SIG-M5 (cell line): ENCODE results near the gene C1QTNF9B.
"Not testable (repeated sequence)": the region's sequence is repeated elsewhere in the genome, so short reads cannot be mapped to it uniquely, and the experiment has no call there.

Source experiments
- DNase-seq: peaks from one replicate; lab custom pipeline; 2025; lab: John Stamatoyannopoulos, UW

Gene C1QTNF9B

GRCh38 chr13:23894746-23895145 lies 2.6 kb downstream of the C1QTNF9B start:
- not testable (repeated sequence) for DNase-seq

GRCh38 chr13:23893791-23894190 lies 3.5 kb downstream of the C1QTNF9B start:
- DNase-seq = not testable (repeated sequence)

- DNase-seq = no peak
Observed at GRCh38 chr13:23889615-23890607, 7.4 kb downstream of the C1QTNF9B start.

- peak; percentile 70 for DNase-seq
Observed at GRCh38 chr13:23888658-23889614, 8.4 kb downstream of the C1QTNF9B start, which contains the start of gene MIPEP. Gene MIPEP, minus strand, starts transcription at chr13:23889400. Its CDS starts 80 bp downstream, at chr13:23889320.

- not testable (repeated sequence) for DNase-seq
Observed at GRCh38 chr13:23884361-23884760, 12.9 kb downstream of the C1QTNF9B start.

- DNase-seq = no peak
Observed at GRCh38 chr13:23883255-23883654, 14.0 kb downstream of the C1QTNF9B start.

- DNase-seq = not testable (repeated sequence)
Observed at GRCh38 chr13:23881402-23881800, 15.9 kb downstream of the C1QTNF9B start.

GRCh38 chr13:23880493-23881401 lies 16.6 kb downstream of the C1QTNF9B start:
- DNase-seq = not testable (repeated sequence)

- DNase-seq = no peak
Observed at GRCh38 chr13:23877286-23877685, 20.0 kb downstream of the C1QTNF9B start.

GRCh38 chr13:23876265-23876664 lies 21.0 kb downstream of the C1QTNF9B start:
- DNase-seq = no peak

- no peak for DNase-seq
Observed at GRCh38 chr13:23871616-23872220, 25.6 kb downstream of the C1QTNF9B start.

- DNase-seq = no peak
Observed at GRCh38 chr13:23870356-23871140, 26.8 kb downstream of the C1QTNF9B start.

- DNase-seq = no peak
Observed at GRCh38 chr13:23868521-23868920, 28.8 kb downstream of the C1QTNF9B start.

GRCh38 chr13:23867027-23867491 lies 30.2 kb downstream of the C1QTNF9B start:
- no peak for DNase-seq

GRCh38 chr13:23866420-23867026 lies 30.8 kb downstream of the C1QTNF9B start:
- no peak for DNase-seq

GRCh38 chr13:23865906-23866305 lies 31.4 kb downstream of the C1QTNF9B start:
- DNase-seq = no peak

- DNase-seq = no peak
Observed at GRCh38 chr13:23865026-23865425, 32.3 kb downstream of the C1QTNF9B start.

- no peak for DNase-seq
Observed at GRCh38 chr13:23861310-23861709, 36.0 kb downstream of the C1QTNF9B start.

- no peak for DNase-seq
Observed at GRCh38 chr13:23859904-23860303, 37.4 kb downstream of the C1QTNF9B start.
